ENCODE measurements around the gene FMNL1. TPM values are rescaled to one million over a fixed set of nuclear protein-coding genes. Genes with fewer than 3 reads are reported as not detected.

The FMNL1 gene
- total RNA-seq, 2 donors from 2014 or later = 262 to 496 TPM

Other genes starting within 250 kb of the FMNL1 start
- gene DCAKD, start 170.3 kb upstream of the FMNL1 start, total RNA-seq = 10 to 100 TPM; 36.5 to 36.6 TPM
- gene NMT1, start 160.6 kb upstream of the FMNL1 start, total RNA-seq = 100 to 1,000 TPM; 101 to 120 TPM
- 1 to 10 TPM; 3.1 to 6.5 TPM for gene PLCD3, start 89.4 kb upstream of the FMNL1 start, total RNA-seq
- gene ACBD4, start 86.2 kb upstream of the FMNL1 start, total RNA-seq = 10 to 100 TPM in 1 of 2 donors, 1 to 10 TPM in 1; 9.8 to 12.6 TPM
- 10 to 100 TPM; 45.9 to 66.4 TPM for gene HEXIM1, start 73.4 kb upstream of the FMNL1 start, total RNA-seq
- gene HEXIM2, start 60.0 kb upstream of the FMNL1 start, total RNA-seq = 1 to 10 TPM; 6.1 to 8.5 TPM
- under 1 TPM; 0.13 to 0.32 TPM for gene SPATA32, start 40.2 kb downstream of the FMNL1 start, total RNA-seq
- gene MAP3K14, start 95.1 kb downstream of the FMNL1 start, total RNA-seq = 10 to 100 TPM; 36.3 to 49.5 TPM
- 10 to 100 TPM; 54.5 to 55.5 TPM for gene ARHGAP27, start 211.0 kb downstream of the FMNL1 start, total RNA-seq

All from activated T-helper 17 cell treated with anti-CD3 and anti-CD28 coated beads, Interleukin-2, amount 50 U/mL, for 72 hours (primary cell).